IMR-90 (cell line): ENCODE results near the gene GPSM1. TPM values are rescaled to one million over a fixed set of nuclear protein-coding genes. Genes with fewer than 3 reads are reported as not detected.

ENCODE experiments used
- ATAC-seq: fragments of 200-7000 bp; cut with Tn5 transposase; 2 replicates; pipeline ENCODE4 v1.9.1; 2020; ENCODE audit warnings: low read depth, mild to moderate bottlenecking, moderate library complexity
- BruUV-seq: library from RNA; stranded (reverse); fragments of 400-500 nt; replicated peaks from 2 replicates; lab custom pipeline; 2021; lab: Mats Ljungman, UMichigan
- CTCF ChIA-PET: fragments of 300-600 bp; formaldehyde crosslinking; extraction: SDS; loops from one replicate; lab custom pipeline; 2021; ENCODE audit warnings: antibody characterized with exemption; lab: Yijun Ruan, JAX
- POLR2A ChIA-PET: fragments of 300-600 bp; sonication (Branson Sonifier 250); formaldehyde crosslinking; loops from one replicate; lab custom pipeline; 2022; ENCODE audit warnings: antibody characterized with exemption; ENCODE audit not compliant: unreplicated experiment; lab: Charles Lee
- DNase-seq: peaks from one replicate; pipeline ENCODE4 v3.0.0; 2013
- H2AFZ ChIP-seq: replicated peaks from 2 replicates; pipeline ENCODE3; 2013; ENCODE audit warnings: low read length, mild to moderate bottlenecking; ENCODE audit not compliant: poor library complexity
- H2AK5ac ChIP-seq: 2 replicates; pipeline ENCODE4 v1.6.1; 2013; ENCODE audit warnings: low read depth, low read length, inconsistent platforms
- H2AK9ac ChIP-seq: replicated peaks from 2 replicates; pipeline ENCODE3; 2013; ENCODE audit warnings: mild to moderate bottlenecking, low read depth, low read length, moderate library complexity; ENCODE audit not compliant: poor library complexity
- H2BK120ac ChIP-seq: 2 replicates; pipeline ENCODE4 v1.6.1; 2013; ENCODE audit warnings: low read depth, low read length, inconsistent platforms
- H2BK15ac ChIP-seq: 3 replicates; pipeline ENCODE4 v1.6.1; 2013; ENCODE audit warnings: low read depth, low read length, inconsistent platforms
- H2BK20ac ChIP-seq: 2 replicates; pipeline ENCODE4 v1.6.1; 2013; ENCODE audit warnings: low read depth, mild to moderate bottlenecking, inconsistent platforms, low read length, moderate library complexity
- H2BK5ac ChIP-seq: 2 replicates; pipeline ENCODE4 v1.6.1; 2013; ENCODE audit warnings: mild to moderate bottlenecking, low read depth, low read length, inconsistent platforms; ENCODE audit not compliant: poor library complexity, severe bottlenecking
- H3K14ac ChIP-seq: replicated peaks from 2 replicates; pipeline ENCODE4 v1.6.1; 2013; ENCODE audit warnings: low read depth, low read length, inconsistent platforms
- H3K18ac ChIP-seq: 2 replicates; pipeline ENCODE4 v1.6.1; 2013; ENCODE audit warnings: low read depth, low read length, control low read depth
- H3K23ac ChIP-seq: 2 replicates; pipeline ENCODE4 v1.6.1; 2013; ENCODE audit warnings: low read depth, low read length, inconsistent platforms
- H3K27ac ChIP-seq: 2 replicates; pipeline ENCODE4 v1.5.1; 2013; ENCODE audit warnings: mild to moderate bottlenecking, control low read depth, low read length; ENCODE audit not compliant: insufficient read depth
- H3K27me3 ChIP-seq: 2 replicates; pipeline ENCODE4 v1.6.1; 2013; ENCODE audit warnings: low read length; ENCODE audit not compliant: control insufficient read depth, insufficient read depth
- H3K36me3 ChIP-seq: 2 replicates; pipeline ENCODE4 v1.6.1; 2013; ENCODE audit warnings: low read length, mixed read lengths; ENCODE audit not compliant: control insufficient read depth, insufficient read depth
- H3K4ac ChIP-seq: 2 replicates; pipeline ENCODE4 v1.6.1; 2013; ENCODE audit warnings: low read depth, low read length, inconsistent platforms
- H3K4me1 ChIP-seq: 2 replicates; pipeline ENCODE4 v1.6.1; 2013; ENCODE audit warnings: low read length, mixed read lengths; ENCODE audit not compliant: control insufficient read depth, insufficient read depth
- H3K4me2 ChIP-seq: 2 replicates; pipeline ENCODE4 v1.6.1; 2013; ENCODE audit warnings: low read depth, mild to moderate bottlenecking, control low read depth, low read length, moderate library complexity
- H3K4me3 ChIP-seq: 2 replicates; pipeline ENCODE4 v1.5.1; 2013; ENCODE audit warnings: low read depth, mild to moderate bottlenecking, control low read depth, low read length, moderate library complexity; ENCODE audit not compliant: insufficient read depth
- H3K56ac ChIP-seq: 2 replicates; pipeline ENCODE4 v1.6.1; 2013; ENCODE audit warnings: low read length, inconsistent platforms; ENCODE audit not compliant: insufficient read depth; ENCODE audit errors: extremely low read depth
- H3K79me1 ChIP-seq, 2 experiments: 2 replicates each; pipeline ENCODE4 v1.6.1; 2013; ENCODE audit warnings: low read length in 2 of 2, inconsistent platforms in 1 of 2, low read depth in 1 of 2
- H3K9ac ChIP-seq: 2 replicates; pipeline ENCODE4 v1.6.1; 2013; ENCODE audit warnings: low read depth, low read length, control low read depth
- H3K9me1 ChIP-seq: 2 replicates; pipeline ENCODE4 v1.6.1; 2013; ENCODE audit warnings: low read length, inconsistent platforms; ENCODE audit not compliant: insufficient read depth
- H3K9me3 ChIP-seq: 2 replicates; pipeline ENCODE4 v1.6.1; 2013; ENCODE audit warnings: low read length; ENCODE audit not compliant: control insufficient read depth, insufficient read depth
- H4K20me1 ChIP-seq: 2 replicates; pipeline ENCODE4 v1.6.1; 2013; ENCODE audit warnings: low read length, inconsistent platforms; ENCODE audit not compliant: insufficient read depth
- H4K5ac ChIP-seq: 2 replicates; pipeline ENCODE4 v1.6.1; 2013; ENCODE audit warnings: mild to moderate bottlenecking, low read depth, low read length, control low read depth
- H4K8ac ChIP-seq, 2 experiments: 2 replicates each; pipeline ENCODE4 v1.6.1; 2013; ENCODE audit warnings: low read depth in 2 of 2, low read length in 2 of 2, control low read depth in 1 of 2, inconsistent platforms in 1 of 2
- H4K91ac ChIP-seq: 2 replicates; pipeline ENCODE4 v1.6.1; 2013; ENCODE audit warnings: low read depth, low read length, inconsistent platforms; ENCODE audit not compliant: insufficient read depth
- BHLHE40 ChIP-seq: fragments of 150-350 bp; IDR thresholded peaks from 2 replicates; pipeline ENCODE4 v1.6.1; 2016; ENCODE audit warnings: mild to moderate bottlenecking, low read depth, low read length
- CEBPB ChIP-seq: IDR thresholded peaks from 2 replicates; pipeline ENCODE4 v1.6.1; 2012; ENCODE audit warnings: low read depth, low read length, improper control_type of control experiment
- CHD1 ChIP-seq: IDR thresholded peaks from 2 replicates; pipeline ENCODE4 v1.6.1; 2012; ENCODE audit warnings: low read depth, low read length, improper control_type of control experiment
- CTCF ChIP-seq: conservative IDR thresholded peaks from 2 replicates; pipeline ENCODE4 v1.5.1; 2012; ENCODE audit warnings: mild to moderate bottlenecking, low read depth, low read length, improper control_type of control experiment
- FOS ChIP-seq: fragments of 150-350 bp; IDR thresholded peaks from 2 replicates; pipeline ENCODE4 v1.6.1; 2016; ENCODE audit warnings: low read depth, low read length
- MAFK ChIP-seq: IDR thresholded peaks from 2 replicates; pipeline ENCODE4 v1.6.1; 2012; ENCODE audit warnings: low read depth, low read length, improper control_type of control experiment
- MAZ ChIP-seq: IDR thresholded peaks from 2 replicates; pipeline ENCODE4 v1.6.1; 2012; ENCODE audit warnings: low read depth, mild to moderate bottlenecking, low read length, improper control_type of control experiment, moderate library complexity, borderline replicate concordance
- MXI1 ChIP-seq: IDR thresholded peaks from 2 replicates; pipeline ENCODE4 v1.6.1; 2012; ENCODE audit warnings: low read depth, mild to moderate bottlenecking, low read length, moderate library complexity, borderline replicate concordance
- NFE2L2 ChIP-seq: fragments of 150-350 bp; IDR thresholded peaks from 2 replicates; pipeline ENCODE4 v1.6.1; 2016; ENCODE audit warnings: low read depth, mild to moderate bottlenecking, low read length
- POLR2A ChIP-seq: IDR thresholded peaks from 2 replicates; pipeline ENCODE4 v1.6.1; 2012; ENCODE audit warnings: mild to moderate bottlenecking, low read depth, low read length
- RAD21 ChIP-seq: IDR thresholded peaks from 2 replicates; pipeline ENCODE4 v1.6.1; 2012; ENCODE audit warnings: low read length, improper control_type of control experiment
- RCOR1 ChIP-seq: IDR thresholded peaks from 2 replicates; pipeline ENCODE4 v1.6.1; 2012; ENCODE audit warnings: mild to moderate bottlenecking, low read length, improper control_type of control experiment; ENCODE audit not compliant: insufficient replicate concordance
- RFX5 ChIP-seq: IDR thresholded peaks from 2 replicates; pipeline ENCODE4 v1.8.0; 2012; ENCODE audit warnings: low read depth, mild to moderate bottlenecking, low read length, moderate library complexity
- SMC3 ChIP-seq: fragments of 150-350 bp; IDR thresholded peaks from 2 replicates; pipeline ENCODE4 v1.6.1; 2016; ENCODE audit warnings: low read depth, mild to moderate bottlenecking, antibody characterized with exemption, low read length, moderate library complexity
- WGBS, 2 experiments: methylation state at CpG; one replicate each; pipeline versions ENCODE4 v1.1.5 to v1.1.7; 2013; ENCODE audit warnings: missing lambda C conversion rate in 2 of 2; ENCODE audit not compliant: insufficient read length in 1 of 2; ENCODE audit errors: extremely low coverage in 2 of 2; 5-methylcytosine and 5-hydroxymethylcytosine counted together
- dilution Hi-C: fragments of 300-500 bp; cut with HindIII; formaldehyde crosslinking; loops from one replicate; pipeline ENCODE4 v1.14.3; 2018; ENCODE audit warnings: low sequenced_read_pairs; ENCODE audit not compliant: unreplicated experiment
- in situ Hi-C: fragments of 300-500 bp; cut with MboI; formaldehyde crosslinking; loops from 3 replicates; pipeline ENCODE4 v1.14.3; 2019; ENCODE audit warnings: low sequenced_read_pairs, inconsistent platforms, mixed read lengths
- intact Hi-C: fragments of 100-400 bp; cut with micrococcal nuclease; formaldehyde crosslinking; loops from 2 replicates; pipeline ENCODE4 v1.10.0; 2022
- polyA plus RNA-seq, 3 experiments: library from polyadenylated mRNA; depleted of rRNA; stranded (reverse); fragments of >200 nt; gene quantifications; 2 replicates each; pipeline ENCODE4 v1.2.3, GENCODE V29; 2012; ENCODE audit warnings: low replicate concordance in 1 of 3
- total RNA-seq: library from RNA; depleted of rRNA; stranded (reverse); fragments of >200 nt; gene quantifications from 2 replicates; pipeline ENCODE4 v1.2.3, GENCODE V29; 2012
- TF ChIP-seq, protein P1 (sequence below): fragments of 150-350 bp; IDR thresholded peaks from 2 replicates; pipeline ENCODE4 v1.6.1; 2016; ENCODE audit warnings: low read depth, mild to moderate bottlenecking, low read length, moderate library complexity, borderline replicate concordance

Gene GPSM1
- total and polyA plus RNA-seq, 2 of the 4 experiments (the other 2 are of a cell fraction), result 28.7 to 71.2 TPM

DNA sequence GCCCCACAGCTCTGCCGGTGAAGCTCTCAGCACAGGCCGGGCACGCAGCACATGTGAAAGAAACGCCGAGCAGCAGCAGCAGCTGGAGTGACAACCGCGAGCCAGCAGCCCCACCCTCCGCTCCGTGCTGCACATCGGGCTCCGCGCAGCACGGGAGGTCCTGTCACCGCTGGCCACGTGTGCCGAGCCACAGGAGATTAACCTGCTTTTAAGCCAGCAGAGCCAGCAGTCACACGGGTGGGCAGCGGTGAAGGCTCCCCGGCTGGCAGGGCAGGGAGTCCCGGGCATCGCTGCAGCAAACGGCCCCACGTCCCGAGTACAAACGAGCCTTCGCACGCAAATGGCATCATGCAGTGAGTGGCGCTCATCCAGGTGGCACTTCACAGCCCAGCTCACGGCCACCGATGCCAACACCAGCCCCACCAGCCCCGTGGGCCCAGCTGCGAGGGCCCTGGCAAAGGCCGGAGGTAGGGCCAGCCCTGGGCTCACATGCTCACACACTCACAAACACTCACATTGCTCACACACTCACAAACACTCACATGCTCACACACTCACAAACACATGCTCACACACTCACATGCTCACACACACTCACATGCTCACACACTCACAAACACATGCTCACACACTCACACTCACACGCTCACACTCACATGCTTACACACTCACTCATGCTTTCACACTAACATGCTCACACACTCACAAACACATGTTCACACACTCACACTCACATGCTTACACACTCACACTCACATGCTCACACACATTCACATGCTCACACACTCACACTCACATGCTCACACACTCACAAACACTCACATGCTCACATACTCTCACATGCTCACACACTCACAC is 34.5 kb upstream of the GPSM1 start:
- no peak for DNase-seq
- POLR2A ChIA-PET, result no interaction called here
- TF ChIP-seq NFE2L2 (no peak), MAFK (no peak), FOS (no peak), CHD1 (no peak), MAZ (no peak), BHLHE40 (no peak), CEBPB (no peak), RCOR1 (no peak), CTCF (no peak), RFX5 (no peak), RAD21 (no peak), SMC3 (no peak), POLR2A (no peak), MXI1 (no peak)
- TF ChIP-seq, protein P1, sequence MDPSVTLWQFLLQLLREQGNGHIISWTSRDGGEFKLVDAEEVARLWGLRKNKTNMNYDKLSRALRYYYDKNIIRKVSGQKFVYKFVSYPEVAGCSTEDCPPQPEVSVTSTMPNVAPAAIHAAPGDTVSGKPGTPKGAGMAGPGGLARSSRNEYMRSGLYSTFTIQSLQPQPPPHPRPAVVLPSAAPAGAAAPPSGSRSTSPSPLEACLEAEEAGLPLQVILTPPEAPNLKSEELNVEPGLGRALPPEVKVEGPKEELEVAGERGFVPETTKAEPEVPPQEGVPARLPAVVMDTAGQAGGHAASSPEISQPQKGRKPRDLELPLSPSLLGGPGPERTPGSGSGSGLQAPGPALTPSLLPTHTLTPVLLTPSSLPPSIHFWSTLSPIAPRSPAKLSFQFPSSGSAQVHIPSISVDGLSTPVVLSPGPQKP, result no peak

More for the DNA sequence above, 34.5 kb upstream of the GPSM1 start:
- dilution Hi-C loops (no loop called here), in situ Hi-C loops (no loop called here), intact Hi-C loops (no loop called here)
- no peak for ATAC-seq
- Histone ChIP-seq H3K14ac (no peak overlapping the region), H3K79me1 (no peaks in the 10 kb centered on the region), H3K9me1 (no peaks in the 10 kb centered on the region), H2AFZ (peak overlapping the region; percentile 11), H3K18ac (no peak overlapping the region), H2BK120ac (no peak overlapping the region), H3K9ac (no peak overlapping the region), H3K4me1 (no peaks in the 10 kb centered on the region), H2BK15ac (no peak overlapping the region), H3K23ac (no peak overlapping the region), H2AK9ac (no peak overlapping the region), H3K56ac (no peak overlapping the region), H4K91ac (no peak overlapping the region), H3K4me2 (no peak overlapping the region), H3K27me3 (peaks cover 44% of the 10 kb centered on the region), H3K9me3 (no peaks in the 10 kb centered on the region; the same call in 1 of the 2 replicates), H3K4me3 (no peak overlapping the region), H3K27ac (no peak overlapping the region), H3K4ac (no peak overlapping the region), H2BK5ac (no peak overlapping the region), H4K20me1 (no peaks in the 10 kb centered on the region), H4K5ac (no peak overlapping the region), H2AK5ac (no peak overlapping the region), H3K36me3 (no peaks in the 10 kb centered on the region), H4K8ac (no peak overlapping the region), H2BK20ac (no peak overlapping the region)
- CTCF ChIA-PET, result no interaction called here
- WGBS, 2 experiments, result 72% methylated on average over 27 of the region's 34 CpGs; no CpG with 5 or more reads in 1 of the 2 experiments
- BruUV-seq, result no TSS peak
